GM19035 (cell line): ENCODE data around the gene IRAG1.

ENCODE experiments used
- ATAC-seq: cut with Tn5 transposase; IDR thresholded peaks from one replicate; pipeline ENCODE4 v1.9.1; 2021; ENCODE audit not compliant: unreplicated experiment

IRAG1 gene

GRCh38 chr11:10693509-10694081 lies at the start of gene IRAG1:
Gene IRAG1 (minus strand): TSS chr11:10693755. CDS start chr11:10693602, 153 bp downstream.
- ATAC-seq, result no peak

- no peak for ATAC-seq
Measured at GRCh38 chr11:10742460-10743208, 49.1 kb upstream of the IRAG1 start.

GRCh38 chr11:10735481-10736475 lies 42.2 kb upstream of the IRAG1 start:
- peak; percentile 98 for ATAC-seq

DNA sequence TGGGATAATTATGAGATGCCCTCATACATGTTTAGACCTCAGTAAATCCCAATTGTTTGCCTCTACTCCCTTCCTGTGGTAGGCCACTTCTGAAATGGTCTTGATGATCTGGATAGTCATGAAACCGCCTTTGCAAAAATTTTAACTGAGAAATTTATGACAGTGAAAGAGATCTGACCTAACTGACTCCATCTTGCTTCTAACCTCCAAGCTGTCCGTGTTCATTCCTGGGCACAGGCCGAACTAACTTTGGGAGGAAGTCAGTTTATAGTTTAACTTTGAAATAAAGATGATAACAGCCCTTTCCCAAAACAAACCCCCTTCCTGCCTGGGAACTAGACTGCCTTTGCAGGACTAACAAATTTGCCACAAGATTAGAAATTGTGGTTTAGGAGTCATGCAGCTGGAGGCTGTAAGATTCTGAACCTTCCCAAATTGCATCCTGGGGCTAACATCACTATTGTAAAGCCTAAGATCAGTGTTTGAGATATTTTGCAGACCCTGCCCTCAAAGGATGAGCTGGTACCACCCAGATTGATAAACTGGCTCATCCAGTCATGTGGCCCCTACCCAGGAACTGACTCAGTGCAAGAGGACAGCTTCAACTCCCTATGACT lies 37.6 kb upstream of the IRAG1 start:
- no peak for ATAC-seq

DNA sequence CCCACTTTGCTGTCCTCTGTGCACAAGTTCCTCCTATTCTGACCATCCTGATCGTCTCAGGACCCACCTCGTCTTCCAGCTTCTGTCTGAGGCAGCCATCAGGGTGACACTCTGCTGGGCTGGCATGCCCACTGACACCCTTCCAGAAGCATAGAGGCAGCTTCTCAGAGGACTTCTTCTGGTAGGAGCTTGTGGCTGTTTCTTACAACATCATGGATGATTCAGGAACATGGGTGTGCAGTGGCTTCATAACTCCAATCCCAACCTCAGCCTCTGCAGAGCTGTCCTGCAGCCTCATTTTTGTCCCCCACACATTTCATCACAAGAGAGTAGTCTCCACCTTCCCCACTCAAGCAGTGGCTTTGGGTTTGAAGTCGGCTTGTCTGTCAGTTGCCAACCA lies 36.6 kb upstream of the IRAG1 start:
- no peak for ATAC-seq

GRCh38 chr11:10728789-10729472 lies 35.4 kb upstream of the IRAG1 start:
- no peak for ATAC-seq

DNA sequence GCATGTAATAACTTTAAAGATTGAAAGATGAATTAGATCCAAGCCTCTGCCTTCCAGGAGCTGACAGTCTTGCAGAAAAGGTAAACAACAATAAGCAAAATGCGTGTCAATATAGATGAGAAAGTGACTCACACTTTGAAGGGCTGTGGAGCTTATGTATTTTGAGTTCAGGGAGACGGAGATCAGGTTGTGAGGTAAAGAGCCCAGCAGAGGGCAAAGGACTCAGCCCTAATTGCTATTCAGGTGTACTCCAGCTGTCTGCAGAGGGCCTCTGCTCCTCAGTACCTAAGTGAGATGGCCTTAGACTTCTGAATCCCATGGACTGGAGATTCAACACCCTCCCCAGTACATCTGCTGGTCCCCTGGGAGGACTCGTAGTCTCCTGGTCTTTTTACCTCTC lies 34.6 kb upstream of the IRAG1 start:
- no peak for ATAC-seq

DNA sequence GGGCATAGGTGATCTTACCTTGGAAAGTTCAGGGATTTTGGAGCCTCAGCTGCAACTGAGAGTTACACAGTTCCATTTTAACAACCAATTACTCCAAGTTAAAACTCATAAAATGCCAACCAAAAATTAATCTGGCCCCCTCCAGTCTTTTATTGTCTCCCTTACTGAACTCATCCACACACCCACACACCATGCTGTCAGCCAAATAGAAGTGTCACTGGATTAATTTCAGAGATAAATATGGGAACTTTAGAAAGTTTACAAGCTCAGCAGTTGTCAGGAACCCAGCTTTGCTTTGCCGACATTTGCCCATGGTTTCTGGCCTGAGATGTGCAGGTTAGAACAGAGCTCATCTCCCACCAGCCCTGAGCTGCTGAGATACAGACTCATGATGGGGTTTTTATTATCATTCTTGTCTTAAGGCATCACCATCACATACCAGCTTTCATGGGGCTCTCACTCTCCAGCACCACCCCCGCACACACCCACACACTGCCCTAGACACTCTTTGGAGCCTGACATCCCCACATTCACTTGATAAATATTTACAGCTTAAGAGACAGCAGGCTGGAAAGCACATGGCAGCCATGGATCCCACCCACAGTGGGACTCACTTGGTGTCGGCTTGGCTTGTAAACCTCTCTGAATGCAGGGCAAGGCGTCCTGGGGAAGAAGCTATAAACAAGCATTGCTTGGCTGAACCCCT lies 33.7 kb upstream of the IRAG1 start:
- no peak for ATAC-seq

- no peak for ATAC-seq
Measured at GRCh38 chr11:10725907-10726253, 32.3 kb upstream of the IRAG1 start.

DNA sequence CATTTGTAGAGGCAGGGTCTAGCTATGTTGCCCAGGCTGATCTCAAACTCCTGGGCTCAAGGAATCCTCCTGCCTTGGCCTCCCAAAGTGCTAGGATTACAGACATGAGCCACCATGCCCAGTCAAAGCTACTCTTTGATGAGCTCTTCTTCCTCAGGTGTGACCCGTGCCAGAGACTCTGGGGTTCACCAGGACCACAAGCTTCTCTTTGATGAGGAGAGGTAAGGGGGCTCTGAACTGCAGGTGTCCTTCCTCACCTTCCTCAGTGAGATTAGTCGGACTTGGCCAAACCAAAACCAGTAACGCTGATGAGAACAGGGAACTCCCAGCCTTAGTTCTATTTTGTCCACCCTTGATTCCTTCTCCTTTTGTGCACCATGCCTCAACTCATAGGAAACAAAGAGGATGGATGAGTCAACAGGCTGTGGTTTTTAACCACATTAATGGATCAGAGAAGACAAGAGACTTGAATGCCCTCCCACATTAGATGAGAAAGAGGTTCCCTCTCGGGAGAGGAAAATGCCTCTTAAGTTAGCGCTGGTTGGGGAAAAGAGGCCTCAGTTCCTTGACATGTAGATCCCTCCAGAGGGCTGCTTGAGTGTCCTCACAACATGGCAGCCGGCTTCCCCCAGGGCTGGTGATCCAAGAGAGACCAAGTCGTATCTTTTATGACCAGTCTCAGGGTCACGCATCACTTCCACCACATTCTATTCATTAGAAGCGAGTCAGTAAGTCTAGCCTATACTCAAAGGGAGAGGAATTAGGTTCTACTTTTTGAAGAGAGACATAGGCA lies 31.8 kb upstream of the IRAG1 start:
- ATAC-seq, result no peak

- ATAC-seq, result no peak
Measured at GRCh38 chr11:10722307-10722706, 28.8 kb upstream of the IRAG1 start.

GRCh38 chr11:10720881-10721376 lies 27.4 kb upstream of the IRAG1 start:
- ATAC-seq, result no peak

DNA sequence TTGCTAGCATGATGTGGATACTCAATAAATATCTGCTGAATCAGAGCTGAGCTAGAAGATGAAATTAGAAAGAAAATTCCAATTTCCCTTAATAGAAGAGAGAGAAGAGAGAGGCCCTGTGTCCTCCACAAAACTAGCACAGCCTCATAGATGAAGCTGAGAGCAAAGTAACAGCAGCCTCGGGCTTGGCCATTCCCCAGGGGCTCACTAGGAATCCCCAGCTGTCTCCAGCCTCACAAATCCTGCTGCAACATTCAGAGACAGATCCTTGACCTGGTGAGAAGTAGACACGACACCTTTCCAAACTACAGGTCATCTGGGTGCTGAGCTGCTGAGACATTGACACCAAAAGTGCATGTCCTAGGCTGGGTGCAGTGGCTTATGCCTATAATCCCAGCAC lies 26.1 kb upstream of the IRAG1 start:
- ATAC-seq, result no peak

GRCh38 chr11:10716543-10717259 lies 23.1 kb upstream of the IRAG1 start:
- no peak for ATAC-seq

DNA sequence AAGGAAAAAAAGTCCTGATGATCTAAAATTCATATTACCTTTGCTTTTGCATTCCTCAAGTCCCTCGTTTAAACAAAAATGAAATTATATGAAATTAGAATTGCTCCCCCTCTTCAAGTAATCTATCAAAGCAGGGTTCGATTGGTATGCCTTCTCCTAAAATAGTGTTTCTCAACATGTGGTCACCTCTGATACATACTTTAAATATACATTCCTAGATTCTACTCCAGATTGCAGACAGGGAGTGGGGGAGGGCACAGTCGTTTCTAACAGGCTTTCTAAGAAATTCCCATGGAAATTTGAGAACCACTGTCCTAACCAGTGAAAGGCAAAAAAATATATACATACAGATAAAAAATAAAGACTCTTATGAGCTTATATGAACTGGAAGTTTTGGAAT lies 22.6 kb upstream of the IRAG1 start:
- no peak for ATAC-seq

DNA sequence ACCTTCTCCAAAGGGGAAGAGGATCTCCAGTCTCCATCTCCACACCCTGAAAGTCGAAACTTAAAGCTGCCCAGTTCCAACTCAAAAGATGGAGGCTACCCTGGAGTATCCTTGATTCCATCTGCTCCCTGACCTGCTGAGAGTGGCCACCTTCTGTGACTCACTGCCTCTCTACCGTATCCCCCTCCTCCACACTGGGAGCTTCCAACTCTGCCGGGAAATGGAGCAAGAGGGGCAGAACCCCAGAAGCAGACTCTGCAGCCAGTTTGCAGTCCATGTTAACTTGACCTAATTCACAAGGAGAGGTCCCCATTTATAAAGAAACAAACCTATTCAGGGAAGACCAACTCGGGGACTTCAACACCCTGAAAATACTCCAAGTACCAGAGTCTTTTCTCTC lies 22.0 kb upstream of the IRAG1 start:
- no peak for ATAC-seq

- no peak for ATAC-seq
Measured at GRCh38 chr11:10709299-10710086, 15.9 kb upstream of the IRAG1 start.

GRCh38 chr11:10708131-10708530 lies 14.6 kb upstream of the IRAG1 start:
- no peak for ATAC-seq
